VCaP (cell line): ENCODE data around the gene ONECUT2.

Experiments used
- H3K27ac ChIP-seq: fragments of 450-650 bp; 2 replicates; pipeline ENCODE4 v1.5.1; 2017
- TF ChIP-seq, protein P1 (sequence below): fragments of 450-650 bp; conservative IDR thresholded peaks from 2 replicates; pipeline ENCODE4 v1.5.1; 2017; ENCODE audit warnings: mild to moderate bottlenecking, moderate library complexity

ONECUT2 gene

DNA sequence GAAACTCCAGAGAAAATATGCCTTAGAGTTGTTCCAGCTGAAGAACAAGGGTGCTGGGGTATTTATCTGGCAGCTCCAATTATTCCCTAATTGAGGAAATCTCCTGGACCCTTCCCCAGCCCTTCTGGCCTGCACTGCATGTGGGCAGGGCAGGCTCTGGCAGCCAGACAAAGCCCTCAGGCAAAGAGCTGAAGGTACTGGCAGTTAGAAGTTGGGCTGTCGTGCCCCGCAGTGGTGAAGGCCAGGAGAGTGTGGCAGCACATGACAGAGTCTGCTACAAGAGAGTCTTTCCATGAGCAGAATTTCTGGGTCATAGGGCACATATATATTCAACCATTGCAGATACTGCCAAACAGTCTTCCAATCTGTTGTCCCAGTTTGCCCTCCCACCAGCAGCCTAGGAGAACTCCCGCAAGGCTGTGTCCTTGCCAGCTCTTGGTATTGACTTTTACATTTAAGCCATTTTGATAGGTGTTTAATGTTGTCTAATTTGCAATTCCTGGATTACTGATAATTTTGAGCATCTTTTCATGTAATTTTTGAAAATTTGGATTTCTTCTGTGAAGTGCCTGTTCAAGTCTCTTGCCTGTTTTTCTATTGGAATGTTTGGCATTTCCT, 26.6 kb downstream of the ONECUT2 start:
- no peak overlapping the region for H3K27ac ChIP-seq
- TF ChIP-seq, protein P1, sequence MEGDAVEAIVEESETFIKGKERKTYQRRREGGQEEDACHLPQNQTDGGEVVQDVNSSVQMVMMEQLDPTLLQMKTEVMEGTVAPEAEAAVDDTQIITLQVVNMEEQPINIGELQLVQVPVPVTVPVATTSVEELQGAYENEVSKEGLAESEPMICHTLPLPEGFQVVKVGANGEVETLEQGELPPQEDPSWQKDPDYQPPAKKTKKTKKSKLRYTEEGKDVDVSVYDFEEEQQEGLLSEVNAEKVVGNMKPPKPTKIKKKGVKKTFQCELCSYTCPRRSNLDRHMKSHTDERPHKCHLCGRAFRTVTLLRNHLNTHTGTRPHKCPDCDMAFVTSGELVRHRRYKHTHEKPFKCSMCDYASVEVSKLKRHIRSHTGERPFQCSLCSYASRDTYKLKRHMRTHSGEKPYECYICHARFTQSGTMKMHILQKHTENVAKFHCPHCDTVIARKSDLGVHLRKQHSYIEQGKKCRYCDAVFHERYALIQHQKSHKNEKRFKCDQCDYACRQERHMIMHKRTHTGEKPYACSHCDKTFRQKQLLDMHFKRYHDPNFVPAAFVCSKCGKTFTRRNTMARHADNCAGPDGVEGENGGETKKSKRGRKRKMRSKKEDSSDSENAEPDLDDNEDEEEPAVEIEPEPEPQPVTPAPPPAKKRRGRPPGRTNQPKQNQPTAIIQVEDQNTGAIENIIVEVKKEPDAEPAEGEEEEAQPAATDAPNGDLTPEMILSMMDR: no peak

DNA sequence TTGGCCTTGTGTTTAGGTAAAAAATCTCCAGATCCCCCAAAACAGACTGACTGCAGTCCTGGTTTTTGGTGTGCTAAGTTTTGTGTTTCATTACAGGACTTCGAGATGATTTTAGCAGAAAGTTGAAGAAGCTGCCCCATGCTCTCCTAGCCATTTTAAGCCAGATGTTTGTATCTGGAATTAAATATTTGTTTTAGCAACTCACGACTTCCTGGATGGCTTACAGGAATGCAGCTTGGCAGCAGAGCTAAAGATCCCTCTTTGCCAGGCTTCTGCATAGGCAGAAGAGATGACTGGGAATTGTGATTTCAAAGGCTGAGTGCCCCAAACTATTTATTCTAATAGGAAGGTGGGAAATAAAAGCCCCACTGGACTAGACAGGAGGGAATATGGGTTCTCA, 31.1 kb downstream of the ONECUT2 start:
- TF ChIP-seq, protein P1: no peak
- peak overlapping the region; percentile 70 for H3K27ac ChIP-seq

DNA sequence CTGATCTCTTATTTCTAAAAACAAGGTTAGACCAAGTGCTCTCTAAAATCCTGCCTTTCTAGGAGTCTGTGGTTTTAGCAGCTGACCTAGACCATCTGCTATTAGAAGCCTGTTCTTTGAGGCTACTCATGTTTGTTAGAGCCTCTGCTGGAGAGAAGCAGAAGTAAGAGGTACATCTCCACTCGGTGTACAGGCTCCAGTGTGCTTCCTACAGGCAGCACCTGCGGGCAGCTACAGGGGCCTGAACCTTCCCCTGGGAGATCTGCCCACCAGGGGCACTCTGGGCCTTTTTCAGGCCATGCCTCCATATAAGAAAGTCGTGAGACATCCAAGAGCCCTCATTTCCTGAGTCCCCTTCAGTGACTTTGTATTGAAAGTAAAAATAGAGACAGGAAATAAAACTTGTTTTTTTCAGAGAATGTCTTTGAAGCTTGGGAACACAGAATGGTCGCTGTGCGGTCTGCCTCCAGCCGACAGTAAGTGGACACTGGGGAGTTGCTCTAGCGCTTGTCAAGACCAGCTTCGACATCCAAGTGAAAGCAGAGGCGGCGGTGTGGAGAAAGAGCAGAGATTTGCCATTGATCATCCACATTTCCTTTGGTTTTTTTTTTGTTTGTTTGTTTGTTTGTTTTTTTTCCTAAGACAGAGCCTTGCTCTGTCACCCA, 31.7 kb downstream of the ONECUT2 start:
- TF ChIP-seq, protein P1: peak; percentile 16; the same call in 1 of the 2 replicates
- H3K27ac ChIP-seq: peak overlapping the region; percentile 70

DNA sequence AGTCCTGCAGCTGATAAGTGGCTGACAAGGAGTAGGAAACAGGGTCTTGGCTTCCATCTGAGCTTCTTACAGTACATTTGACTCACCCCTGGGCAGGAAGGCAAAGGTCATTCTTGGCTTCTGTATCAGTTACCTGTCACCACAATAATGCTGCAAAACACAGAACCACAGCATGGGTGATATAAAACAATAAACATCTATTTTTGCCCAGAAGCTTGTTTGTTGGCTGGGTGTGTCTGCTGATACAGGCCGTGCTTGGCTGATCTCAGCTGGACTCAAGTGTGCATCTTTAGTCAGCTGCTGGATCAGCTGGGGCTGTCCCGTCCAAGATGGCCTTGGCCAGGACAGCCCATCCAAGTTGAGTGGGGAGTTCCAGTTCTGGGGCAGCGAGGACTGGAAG, 34.7 kb downstream of the ONECUT2 start:
- TF ChIP-seq, protein P1: no peak
- no peak overlapping the region for H3K27ac ChIP-seq

DNA sequence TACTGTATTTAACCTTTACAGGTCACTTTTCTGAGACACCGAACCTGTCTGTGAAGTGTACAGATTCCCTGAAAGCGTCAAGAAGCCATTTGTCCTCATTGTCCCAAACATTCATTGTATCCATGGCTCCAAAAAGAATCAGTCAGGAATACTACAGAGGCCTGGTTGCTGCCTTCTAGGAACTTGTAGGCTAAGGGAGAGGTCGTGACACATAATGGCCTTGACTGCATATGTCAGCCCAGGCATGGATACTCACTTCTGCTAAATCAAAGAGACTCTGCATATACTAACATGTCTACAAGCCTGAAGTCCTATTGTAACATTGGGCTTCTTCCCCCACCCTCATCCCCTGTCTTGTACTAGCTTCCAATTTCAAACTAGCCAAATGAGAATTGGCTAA, 40.2 kb downstream of the ONECUT2 start:
- TF ChIP-seq, protein P1: no peak
- H3K27ac ChIP-seq: no peak overlapping the region

DNA sequence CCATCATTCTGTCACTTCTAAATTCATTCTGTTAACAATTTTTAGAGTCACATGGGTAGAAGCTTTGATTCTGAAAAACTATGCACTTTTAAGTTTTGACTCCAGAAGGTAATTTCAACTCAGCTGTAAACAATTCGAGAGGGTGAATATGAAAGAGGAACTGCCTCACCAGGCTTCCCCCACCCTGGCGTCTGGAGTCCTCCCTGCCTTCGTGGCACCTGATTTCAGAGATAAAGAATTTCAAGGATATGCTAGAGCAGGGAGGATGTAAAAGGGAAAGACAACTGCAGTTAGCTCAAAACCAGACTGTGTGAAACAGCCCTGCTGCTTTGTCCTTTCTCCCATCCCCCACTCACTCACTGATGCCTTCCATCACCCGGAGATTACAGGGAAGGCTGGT, 40.7 kb downstream of the ONECUT2 start:
- TF ChIP-seq, protein P1: no peak
- H3K27ac ChIP-seq: no peak overlapping the region

DNA sequence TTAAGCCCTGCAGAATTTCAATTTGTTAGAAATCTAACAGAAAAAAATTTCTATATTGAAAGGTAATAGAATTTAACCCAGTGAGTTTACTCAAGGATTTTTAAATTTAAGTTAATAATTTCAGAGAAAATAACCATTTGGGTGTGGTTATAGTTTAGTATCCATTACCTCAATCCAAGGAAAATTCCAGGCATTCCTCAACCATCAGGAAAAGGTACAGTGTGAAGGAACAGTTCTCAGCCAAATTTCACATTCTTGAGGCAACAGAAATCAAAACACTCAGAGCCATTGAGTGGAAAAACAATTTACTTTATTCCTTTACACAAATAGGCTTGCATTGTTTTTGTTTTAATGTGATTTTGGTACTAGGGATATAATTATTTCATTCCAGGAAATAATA, 45.6 kb downstream of the ONECUT2 start:
- H3K27ac ChIP-seq: no peak overlapping the region
- TF ChIP-seq, protein P1: no peak
